Measurements from ENCODE around the gene GALNT3. TPM values are rescaled to one million over a fixed set of nuclear protein-coding genes. Genes with fewer than 3 reads are reported as not detected.

GALNT3 gene
- total RNA-seq, 1 experiment from 2014 or later, result 9.8 TPM

- no peak for TF ChIP-seq CTCF (IDR thresholded peaks at IDR 0.05 in 2 of 3, conservative IDR thresholded peaks at IDR 0.05 in 1 of 3; ENCODE audit: borderline replicate concordance in 1 of 3, insufficient read depth in 1 of 3, low read depth in 2 of 3, low read length in 2 of 3)
- TF ChIP-seq EZH2 (IDR thresholded peaks at IDR 0.05), result no peak
- TF ChIP-seq CEBPB (IDR thresholded peaks at IDR 0.05; ENCODE audit: low read depth), result no peak
- no peak for TF ChIP-seq JUND (IDR thresholded peaks at IDR 0.05)
- no peak for TF ChIP-seq SIN3A (IDR thresholded peaks at IDR 0.05; ENCODE audit: low read depth)
- no peak for TF ChIP-seq ZNF274 (IDR thresholded peaks at IDR 0.05; ENCODE audit: low read depth, low read length)
- TF ChIP-seq TCF7L2 (IDR thresholded peaks at IDR 0.05; ENCODE audit: borderline replicate concordance, extremely low read depth, insufficient read depth, insufficient read length), result no peak
- TF ChIP-seq POLR2AphosphoS5 (IDR thresholded peaks at IDR 0.05; ENCODE audit: low read depth, low read length), result no peak
- no peak for TF ChIP-seq SP1 (IDR thresholded peaks at IDR 0.05; ENCODE audit: low read depth)
- TF ChIP-seq CBX3 (IDR thresholded peaks at IDR 0.05; ENCODE audit: low read depth), result no peak
- no peak for TF ChIP-seq MAX (IDR thresholded peaks at IDR 0.05)
- TF ChIP-seq SRF (IDR thresholded peaks at IDR 0.05; ENCODE audit: low read depth), result no peak
- TF ChIP-seq ELF1 (IDR thresholded peaks at IDR 0.05; ENCODE audit: borderline replicate concordance, low read depth), result no peak
- no peak for TF ChIP-seq YY1 (IDR thresholded peaks at IDR 0.05; ENCODE audit: extremely low read depth, insufficient replicate concordance, low read depth, low read length)
- no peak for TF ChIP-seq ATF3 (IDR thresholded peaks at IDR 0.05)
- TF ChIP-seq EGR1 (IDR thresholded peaks at IDR 0.05; ENCODE audit: low read depth), result no peak
- TF ChIP-seq POLR2A (IDR thresholded peaks at IDR 0.05; ENCODE audit: borderline replicate concordance, extremely low read depth, insufficient read depth, insufficient read length), result no peak
- TF ChIP-seq ZFX (IDR thresholded peaks at IDR 0.05), result no peak
- no peak for TF ChIP-seq FOSL1 (IDR thresholded peaks at IDR 0.05; ENCODE audit: low read depth)
- TF ChIP-seq EZH2phosphoT487 (IDR thresholded peaks at IDR 0.05; ENCODE audit: borderline replicate concordance), result no peak
Observed at GRCh38 chr2:165706960-165707487, 87.0 kb downstream of the GALNT3 start.

More at GRCh38 chr2:165706960-165707487, 87.0 kb downstream of the GALNT3 start:
- H3K27ac ChIP-seq (ENCODE audit: low read depth, low read length), result no peak overlapping the region
- DNase-seq (ENCODE audit: low read depth, low spot score) (no peak), ATAC-seq (no peak)
- no peaks in the 10 kb centered on the region for H3K4me1 ChIP-seq (ENCODE audit: control insufficient read depth in 1 of 2, insufficient read depth in 2 of 2, low read length in 2 of 2)
- no peaks in the 10 kb centered on the region for H3K27me3 ChIP-seq (ENCODE audit: insufficient read depth, low read length)
- H2AFZ ChIP-seq (ENCODE audit: low read depth, low read length, poor library complexity, severe bottlenecking), result no peak overlapping the region
- no peaks in the 10 kb centered on the region for H4K20me1 ChIP-seq (ENCODE audit: insufficient read depth)
- H3K9ac ChIP-seq (ENCODE audit: low read length), result no peak overlapping the region
- POLR2A ChIA-PET, result no interaction called here
- intact Hi-C loops (cut with micrococcal nuclease), result no loop called here
- H3K79me2 ChIP-seq (ENCODE audit: insufficient read depth, low read length), result no peaks in the 10 kb centered on the region
- no peak overlapping the region for H3K4me3 ChIP-seq (replicated peaks in 1 of 2; ENCODE audit: low read depth in 1 of 2, low read length in 2 of 2)
- RAD21 ChIA-PET (ENCODE audit: low non-redundant PET in 1 of 2, low total read pairs in 2 of 2, uncharacterized antibody in 2 of 2, unreplicated experiment in 2 of 2), result no interaction called here
- CTCF ChIA-PET, result no interaction called here
- no peak overlapping the region for H3K4me2 ChIP-seq (ENCODE audit: low read length)
- no TSS peak for BruUV-seq (replicated peaks)
- no peaks in the 10 kb centered on the region for H3K9me2 ChIP-seq (ENCODE audit: insufficient read depth)
- no peaks in the 10 kb centered on the region for H3K9me3 ChIP-seq (ENCODE audit: control insufficient read depth in 1 of 2, insufficient read depth in 1 of 2, low read depth in 1 of 2, low read length in 2 of 2)
- no peaks in the 10 kb centered on the region for H3K36me3 ChIP-seq (ENCODE audit: control insufficient read depth in 1 of 2, insufficient read depth in 2 of 2, low read length in 2 of 2)
